Measurements from ENCODE around the gene COBL.

DNA sequence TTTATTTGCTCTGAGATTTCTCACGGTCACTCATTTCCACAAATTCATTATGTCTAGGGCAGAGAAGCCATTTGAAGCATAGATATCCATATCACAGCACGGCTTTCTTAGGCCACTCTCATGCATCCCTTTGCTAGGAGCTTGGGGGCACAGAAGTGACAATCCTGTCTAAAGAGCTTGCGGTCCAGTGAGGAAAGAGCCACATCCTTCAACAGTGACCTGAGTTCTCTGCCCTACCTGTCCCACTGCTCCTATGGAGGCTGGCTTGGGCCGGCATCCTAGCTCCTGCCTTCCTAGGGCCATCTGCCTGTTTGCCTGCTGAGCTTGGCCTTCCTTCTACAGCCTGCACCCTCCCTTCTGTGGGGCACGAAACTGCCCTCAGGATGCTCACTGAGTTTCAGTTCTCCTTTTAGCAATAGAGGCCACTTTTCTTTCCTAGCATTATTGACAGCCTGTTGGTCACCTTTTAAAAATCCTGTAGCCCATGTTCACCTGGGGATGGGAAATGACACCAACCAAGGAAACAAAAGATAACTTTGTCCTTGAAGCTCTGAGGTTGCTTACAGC, 321.8 kb downstream of the COBL start:
- TF ChIP-seq CTCF (IDR thresholded peaks at IDR 0.05; ENCODE audit: low read depth, low read length, poor library complexity, severe bottlenecking) = no peak
- TF ChIP-seq EZH2phosphoT487 (IDR thresholded peaks at IDR 0.05; ENCODE audit: borderline replicate concordance, low read length) = no peak
